Measurements from ENCODE around the gene OBSL1. TPM values are rescaled to one million over a fixed set of nuclear protein-coding genes. Genes with fewer than 3 reads are reported as not detected.

OBSL1 gene
- total and polyA plus RNA-seq, 2 of the 4 experiments (the other 2 are of a cell fraction): 21.5 to 51.2 TPM

- no TSS peak for BruUV-seq (replicated peaks)
- Histone ChIP-seq H2BK120ac (ENCODE audit: low read depth, low read length) (no peak overlapping the region), H3K79me1 (ENCODE audit: low read depth in 1 of 2, low read length in 2 of 2) (no peaks in the 10 kb centered on the region), H3K56ac (ENCODE audit: extremely low read depth, insufficient read depth, low read length) (no peak overlapping the region), H3K23ac (ENCODE audit: low read depth, low read length) (no peak overlapping the region), H3K14ac (replicated peaks; ENCODE audit: low read depth, low read length) (no peak overlapping the region), H3K36me3 (ENCODE audit: control insufficient read depth, insufficient read depth, low read length) (no peaks in the 10 kb centered on the region), H4K20me1 (ENCODE audit: insufficient read depth, low read length) (no peaks in the 10 kb centered on the region), H4K5ac (ENCODE audit: low read depth, low read length) (no peak overlapping the region), H3K9me3 (ENCODE audit: control insufficient read depth, insufficient read depth, low read length) (no peaks in the 10 kb centered on the region), H4K8ac (ENCODE audit: low read depth in 2 of 2, low read length in 2 of 2) (no peak overlapping the region), H3K9me1 (ENCODE audit: insufficient read depth, low read length) (no peaks in the 10 kb centered on the region), H2AK5ac (ENCODE audit: low read depth, low read length) (no peak overlapping the region), H3K9ac (ENCODE audit: low read depth, low read length) (no peak overlapping the region), H3K27ac (ENCODE audit: insufficient read depth, low read length) (no peak overlapping the region), H3K27me3 (ENCODE audit: control insufficient read depth, insufficient read depth, low read length) (peaks cover 58% of the 10 kb centered on the region), H2BK5ac (ENCODE audit: low read depth, low read length, poor library complexity, severe bottlenecking) (no peak overlapping the region), H3K4ac (ENCODE audit: low read depth, low read length) (no peak overlapping the region), H3K4me3 (ENCODE audit: insufficient read depth, low read depth, low read length) (no peak overlapping the region), H2BK20ac (ENCODE audit: low read depth, low read length) (no peak overlapping the region), H2AK9ac (replicated peaks; ENCODE audit: low read depth, low read length, poor library complexity) (no peak overlapping the region), H3K4me1 (ENCODE audit: control insufficient read depth, insufficient read depth, low read length) (peaks cover 3% of the 10 kb centered on the region), H3K18ac (ENCODE audit: low read depth, low read length) (no peak overlapping the region), H3K4me2 (ENCODE audit: low read depth, low read length) (no peak overlapping the region), H2AFZ (replicated peaks; ENCODE audit: low read length, poor library complexity) (no peak overlapping the region), H2BK15ac (ENCODE audit: low read depth, low read length) (no peak overlapping the region), H4K91ac (ENCODE audit: insufficient read depth, low read depth, low read length) (no peak overlapping the region)
- TF ChIP-seq ELK1 (IDR thresholded peaks at IDR 0.05; ENCODE audit: borderline replicate concordance, low read depth, low read length): no peak
- no peak for TF ChIP-seq CHD1 (IDR thresholded peaks at IDR 0.05; ENCODE audit: low read depth, low read length)
- TF ChIP-seq NFE2L2 (IDR thresholded peaks at IDR 0.05; ENCODE audit: low read depth, low read length): no peak
- TF ChIP-seq RAD21 (IDR thresholded peaks at IDR 0.05; ENCODE audit: low read length): no peak
- no peak for TF ChIP-seq RCOR1 (IDR thresholded peaks at IDR 0.05; ENCODE audit: insufficient replicate concordance, low read length)
- DNase-seq (no peak), ATAC-seq (ENCODE audit: low read depth) (no peak)
- POLR2A ChIA-PET (ENCODE audit: unreplicated experiment): no interaction called here
- CTCF ChIA-PET: interaction anchor here (0.6 to 1.9 kb wide), 2 partner anchors 32 to 182 kb away, joined by 3 to 6 read pairs; a partner anchor contains a TSS
- dilution Hi-C loops (cut with HindIII; ENCODE audit: low sequenced_read_pairs, unreplicated experiment) (no loop called here), in situ Hi-C loops (cut with MboI; ENCODE audit: low sequenced_read_pairs) (no loop called here), intact Hi-C loops (cut with micrococcal nuclease) (no loop called here)
- WGBS, 2 experiments (ENCODE audit: extremely low coverage in 2 of 2, insufficient read length in 1 of 2): no CpG with 5 or more reads among the region's 5 CpGs
Observed at GRCh38 chr2:219527472-219527871, 43.9 kb downstream of the OBSL1 start.
